DMS 273 (cell line): ENCODE results near the gene HIVEP2.
A peak's percentile ranks its signal among the peaks of the same experiment; 100 is the strongest.

Source experiments
- DNase-seq: peaks from one replicate; lab custom pipeline; 2025; ENCODE audit not compliant: unreplicated experiment; lab: John Stamatoyannopoulos, UW

HIVEP2 gene

DNA sequence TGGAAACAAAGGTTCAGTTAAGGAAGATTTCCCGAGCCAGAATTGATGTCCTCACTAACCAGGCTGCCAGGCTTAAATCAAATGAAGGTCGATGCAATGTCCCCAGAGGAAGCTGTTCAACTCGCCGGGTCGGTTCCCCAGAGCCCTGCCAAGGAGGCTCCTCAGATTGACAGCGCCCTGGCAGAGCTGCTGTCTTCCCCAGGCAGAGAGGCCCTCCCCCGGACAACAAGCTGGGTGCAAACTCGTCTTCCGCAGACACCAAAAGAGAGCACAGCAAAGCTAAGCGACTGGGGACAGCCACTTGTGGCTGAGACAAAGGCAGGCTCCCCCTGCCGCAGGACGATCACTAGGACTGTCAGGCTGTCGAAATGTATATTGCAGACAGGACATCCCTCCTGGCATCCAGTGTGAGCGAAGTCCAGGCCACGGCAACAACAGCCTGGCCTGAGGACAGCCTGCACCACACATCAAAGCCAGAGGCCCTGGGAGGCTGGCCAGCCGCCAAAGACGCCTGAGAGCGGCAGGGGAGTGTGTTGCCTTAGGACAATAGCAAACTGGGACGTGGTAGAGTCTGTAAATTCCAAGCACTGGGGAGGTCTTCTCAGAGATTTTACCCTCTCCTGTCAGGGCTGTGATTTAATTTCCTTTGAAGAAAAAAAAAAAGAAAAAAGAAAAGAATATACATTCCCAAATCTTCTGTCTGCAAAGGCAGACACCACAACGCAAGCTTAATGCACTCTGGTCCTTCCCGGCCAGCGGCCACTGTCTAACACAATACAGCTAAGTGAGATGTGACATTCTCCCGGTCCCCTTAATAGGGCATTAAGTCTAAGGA is 99.1 kb downstream of the HIVEP2 start:
- DNase-seq, result peak; percentile 90

DNA sequence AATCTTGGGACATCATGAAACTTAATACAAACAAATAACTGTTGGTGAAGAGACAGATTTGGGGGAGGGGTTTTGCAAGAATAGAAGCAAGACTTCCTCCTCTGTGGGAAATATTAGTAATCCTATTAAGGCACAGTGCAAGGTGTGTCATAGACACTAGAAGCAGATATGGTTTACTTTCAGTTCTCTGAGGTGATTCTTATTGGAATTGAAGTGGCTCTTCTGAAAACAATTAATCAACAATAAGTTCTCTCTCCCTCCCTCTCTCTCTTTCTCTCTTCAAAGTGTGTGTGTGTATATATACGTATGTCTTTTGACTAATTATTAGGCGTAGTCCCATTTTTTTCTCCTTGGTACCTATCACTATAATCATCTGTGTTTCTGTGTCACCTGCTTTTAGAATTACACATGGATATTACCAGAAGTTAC is 99.8 kb downstream of the HIVEP2 start:
- no peak for DNase-seq

DNA sequence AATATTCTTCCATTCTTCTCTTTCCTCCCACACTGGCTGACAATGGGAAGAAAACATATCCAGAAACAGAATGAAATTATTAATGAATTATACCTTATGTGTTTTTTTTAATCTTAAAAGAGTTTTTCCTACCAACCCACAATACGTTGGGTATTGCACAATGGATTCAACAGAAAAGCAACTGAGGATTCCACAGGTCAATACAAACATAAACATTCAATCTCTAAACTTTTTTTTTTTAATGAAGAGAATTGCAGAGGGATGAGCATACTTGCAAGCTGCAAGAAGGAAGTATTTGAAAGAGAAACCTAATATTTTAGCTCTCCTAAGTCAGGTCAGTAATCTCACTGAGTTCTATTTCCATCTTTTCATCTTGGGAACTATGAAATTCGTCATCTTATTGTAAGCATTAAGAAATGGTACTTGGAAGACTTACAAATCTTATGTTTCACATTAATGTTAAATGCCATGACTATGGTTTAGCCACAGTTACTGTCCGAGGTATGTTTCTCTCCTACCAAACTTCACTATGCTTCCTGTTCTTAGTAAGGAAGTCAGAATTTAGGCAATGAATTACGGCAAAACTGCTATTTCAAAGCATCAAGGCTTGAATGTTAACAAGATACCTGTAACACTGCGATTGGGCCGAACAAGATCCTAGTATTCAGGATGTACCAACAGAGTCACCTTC is 100.8 kb downstream of the HIVEP2 start:
- DNase-seq, result no peak

DNA sequence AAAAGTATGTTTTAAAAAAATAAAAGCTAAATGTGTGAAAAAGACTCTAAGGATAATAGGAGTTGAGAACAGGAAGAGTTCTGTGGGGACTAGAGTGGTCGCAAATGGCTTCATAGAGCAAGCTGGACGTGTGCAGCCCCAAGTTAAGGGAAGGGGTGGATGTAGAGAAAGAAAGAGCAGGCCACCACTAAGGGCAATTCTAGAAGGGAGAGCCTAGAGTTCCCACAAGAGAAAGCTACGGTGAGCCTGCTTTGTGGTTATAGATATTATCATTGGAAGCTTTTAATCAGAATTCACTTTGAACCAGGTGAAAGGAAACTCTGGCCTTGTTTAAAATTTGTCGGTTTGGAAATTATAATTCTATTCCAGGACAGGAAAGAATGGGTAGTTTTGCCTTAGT is 101.6 kb downstream of the HIVEP2 start:
- DNase-seq, result no peak

DNA sequence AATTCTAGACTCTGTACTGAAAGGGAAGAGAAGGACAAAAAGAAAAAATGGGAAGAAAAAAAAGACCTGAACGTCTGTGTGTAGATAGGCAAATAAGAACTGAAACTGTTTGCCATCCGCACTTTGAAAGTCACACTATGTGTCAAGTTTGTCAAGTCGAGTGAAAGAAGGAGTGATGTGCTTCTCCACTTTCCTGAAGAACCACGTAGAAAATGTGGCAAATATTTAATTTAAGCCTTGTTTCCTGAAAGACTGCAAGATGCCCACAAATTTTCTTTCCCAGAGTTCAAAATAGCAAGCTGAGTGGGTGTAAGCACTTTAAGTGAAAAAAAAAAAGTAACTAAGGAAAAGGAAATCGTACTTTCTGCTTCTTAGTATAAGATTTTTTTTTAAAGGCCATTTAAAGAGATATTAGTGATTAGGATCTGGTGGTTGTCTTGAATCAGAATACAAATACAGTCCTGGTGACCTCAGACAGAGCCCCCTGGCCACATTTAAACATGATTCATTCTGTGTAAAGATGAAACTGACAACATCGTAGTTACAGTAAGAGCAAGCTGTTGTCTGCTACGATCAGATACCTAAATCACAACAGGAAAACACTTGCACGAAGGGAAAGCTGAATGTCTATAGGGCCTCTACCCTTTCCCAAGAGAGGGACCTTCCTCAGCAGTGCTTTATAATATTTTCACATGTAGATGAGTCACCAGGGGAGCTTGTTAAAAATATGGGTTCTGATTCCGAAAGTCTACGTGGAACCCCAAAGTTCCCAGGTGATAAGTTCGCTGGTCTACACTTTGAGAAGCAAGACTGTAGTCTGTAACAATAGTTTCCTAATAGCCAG is 102.3 kb downstream of the HIVEP2 start:
- DNase-seq, result no peak

DNA sequence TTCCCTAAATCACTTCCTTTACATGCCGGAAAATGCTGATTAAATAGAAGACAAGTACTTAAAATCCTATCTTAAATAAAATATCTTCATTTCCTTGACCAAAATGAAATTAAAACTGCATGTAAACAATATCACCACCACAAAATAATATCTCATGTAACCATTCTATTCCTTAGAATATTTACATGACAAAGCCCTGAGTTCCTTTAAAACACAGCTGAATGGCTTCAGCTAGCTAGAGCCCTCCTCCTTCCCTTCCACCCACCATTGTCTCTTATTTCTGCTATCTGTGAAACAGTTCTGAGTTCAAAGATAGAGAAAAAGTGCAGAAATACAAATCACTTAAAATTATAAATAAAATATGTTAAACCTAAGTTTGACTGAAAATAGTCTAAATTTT is 103.1 kb downstream of the HIVEP2 start:
- DNase-seq, result no peak

DNA sequence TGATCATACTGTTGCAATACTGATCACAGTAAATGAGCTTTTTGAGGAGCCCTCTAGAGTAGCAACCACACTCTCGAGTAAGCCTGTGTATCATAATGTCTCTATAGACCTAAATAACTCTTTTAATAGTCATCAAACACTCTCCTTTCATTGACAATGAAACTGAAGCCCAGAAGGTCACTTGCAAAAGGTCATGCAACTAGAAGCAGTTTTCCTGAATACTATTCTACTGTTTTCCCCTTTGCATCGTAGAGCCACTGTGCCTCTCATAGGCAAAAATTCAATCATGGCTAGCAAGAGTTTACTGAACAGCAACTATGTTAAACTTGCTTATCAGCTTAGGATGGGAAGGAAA is 105.3 kb downstream of the HIVEP2 start:
- DNase-seq, result no peak

DNA sequence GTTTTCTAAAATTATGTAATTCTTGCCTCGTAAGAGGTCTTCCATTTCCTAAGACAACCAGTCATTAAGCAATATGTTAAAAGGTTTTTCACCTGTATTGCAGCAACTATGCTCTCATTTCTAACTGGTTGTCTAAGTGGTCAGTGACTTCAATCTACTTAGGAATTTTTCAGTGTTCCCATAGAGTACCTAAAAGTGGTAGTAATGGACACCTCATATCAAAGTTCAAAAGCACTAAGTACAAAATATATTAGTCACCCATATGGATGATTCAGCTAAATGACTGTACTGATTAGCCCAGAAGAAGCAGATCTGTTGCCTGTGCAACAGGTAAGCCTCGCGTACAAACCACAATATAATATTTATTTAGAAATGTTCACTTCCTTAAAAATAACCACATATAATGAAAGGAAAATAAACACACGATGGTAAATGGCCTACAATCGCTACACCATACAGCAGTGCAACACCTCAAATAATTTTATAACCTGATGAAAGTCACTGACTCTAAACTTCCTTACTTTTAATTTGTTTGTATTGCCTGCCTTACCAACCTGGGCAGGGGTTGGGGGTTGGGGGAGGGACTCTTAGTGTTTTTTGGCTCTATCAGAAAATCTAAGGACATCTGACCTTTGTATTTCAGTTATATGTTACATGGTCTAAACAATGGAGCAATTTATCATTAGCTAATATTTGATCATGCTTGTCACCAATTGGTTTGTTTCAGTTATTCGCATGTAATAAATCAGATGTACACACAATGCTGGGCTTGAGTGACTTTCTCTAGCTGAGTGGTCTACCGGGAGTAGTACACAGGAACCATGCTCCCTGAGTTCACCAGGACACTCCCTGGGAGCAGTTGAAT is 105.9 kb downstream of the HIVEP2 start:
- DNase-seq, result no peak

DNA sequence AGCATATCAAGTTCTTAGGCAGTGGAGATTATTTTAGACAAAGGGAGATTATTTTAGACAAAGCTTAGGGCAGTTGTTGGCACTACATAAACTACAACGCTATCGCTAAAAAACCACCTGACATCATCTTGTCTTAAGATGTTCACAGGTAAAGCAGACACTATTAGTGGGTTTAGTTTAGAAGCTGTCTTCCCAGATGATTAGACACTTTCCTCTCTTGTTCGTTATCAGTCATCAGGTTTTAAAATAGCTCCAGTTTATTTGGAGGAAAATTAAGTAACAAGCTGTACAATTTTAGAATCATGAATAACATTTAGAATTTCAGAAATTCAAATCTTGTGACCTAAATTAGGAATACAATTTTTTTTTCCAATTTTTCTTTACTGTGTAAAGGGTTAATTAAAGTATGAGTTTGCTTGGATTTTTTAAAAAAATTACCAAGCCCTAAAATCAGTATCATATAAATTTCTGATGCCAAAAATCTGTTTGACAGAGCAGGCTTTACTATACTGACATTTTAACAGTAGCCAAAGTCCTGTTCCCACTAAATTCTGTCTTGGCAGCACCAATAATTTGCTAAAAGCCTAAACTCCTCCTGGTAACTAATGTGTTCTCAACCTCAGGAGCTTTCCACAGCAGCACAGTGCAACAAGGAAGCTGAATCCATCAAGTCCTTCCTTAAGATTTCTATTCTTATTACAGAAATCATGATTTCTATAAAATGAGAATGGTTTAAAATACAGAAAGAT is 109.0 kb downstream of the HIVEP2 start:
- no peak for DNase-seq

DNA sequence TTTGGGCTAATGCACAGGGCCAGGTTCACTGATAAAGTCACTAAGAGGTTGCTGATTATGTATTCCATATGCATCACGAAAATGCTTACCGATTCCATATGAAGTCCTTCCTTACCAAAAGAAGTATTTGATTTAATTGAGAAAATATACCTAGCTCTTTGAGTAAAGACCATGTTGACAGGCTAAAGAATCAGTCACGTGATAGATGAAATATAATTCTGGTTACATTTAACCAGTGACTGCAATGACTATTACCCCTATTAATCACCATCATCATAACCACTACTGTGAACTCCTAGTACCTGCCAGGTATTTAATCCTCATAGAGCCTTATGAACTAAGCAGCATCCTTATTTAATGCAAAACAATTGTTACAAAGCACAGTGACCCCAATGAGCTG is 110.1 kb downstream of the HIVEP2 start:
- DNase-seq, result no peak

DNA sequence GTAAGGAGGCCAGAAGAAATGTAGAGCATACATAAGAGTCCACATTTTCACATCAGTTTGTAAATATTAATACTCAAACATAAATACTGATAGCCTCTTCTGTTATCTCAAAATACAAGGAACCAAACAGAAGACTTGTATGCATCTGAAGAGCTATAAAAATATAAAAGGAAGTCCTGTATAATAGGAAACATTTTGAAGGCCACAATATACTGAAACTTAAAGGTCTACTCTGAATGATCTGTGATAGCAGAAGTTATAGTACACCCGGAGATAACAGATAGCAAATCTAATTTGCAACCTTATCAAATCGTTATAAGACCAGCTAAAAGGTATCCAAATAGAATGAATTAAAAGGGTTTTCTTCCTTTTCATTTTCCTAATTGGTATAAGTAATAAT is 111.2 kb downstream of the HIVEP2 start:
- no peak for DNase-seq

DNA sequence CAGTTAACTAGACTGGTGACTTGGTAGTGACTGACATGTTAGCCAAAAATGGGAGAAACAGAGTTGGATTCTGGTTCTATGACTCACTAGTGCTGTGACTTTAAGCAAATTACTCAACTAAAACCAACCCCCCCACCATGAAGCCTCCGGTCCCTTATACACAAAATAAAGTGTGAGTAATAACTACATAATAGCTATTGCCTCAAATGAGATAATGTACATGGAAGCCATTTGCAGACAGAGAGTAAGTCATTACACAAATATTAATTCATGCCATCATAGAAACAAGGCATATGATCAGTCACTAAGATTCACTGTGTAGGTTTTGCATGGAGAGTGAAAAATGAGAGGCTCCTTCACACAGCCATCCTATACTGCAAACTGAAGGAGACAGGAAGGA is 111.9 kb downstream of the HIVEP2 start:
- DNase-seq, result no peak

DNA sequence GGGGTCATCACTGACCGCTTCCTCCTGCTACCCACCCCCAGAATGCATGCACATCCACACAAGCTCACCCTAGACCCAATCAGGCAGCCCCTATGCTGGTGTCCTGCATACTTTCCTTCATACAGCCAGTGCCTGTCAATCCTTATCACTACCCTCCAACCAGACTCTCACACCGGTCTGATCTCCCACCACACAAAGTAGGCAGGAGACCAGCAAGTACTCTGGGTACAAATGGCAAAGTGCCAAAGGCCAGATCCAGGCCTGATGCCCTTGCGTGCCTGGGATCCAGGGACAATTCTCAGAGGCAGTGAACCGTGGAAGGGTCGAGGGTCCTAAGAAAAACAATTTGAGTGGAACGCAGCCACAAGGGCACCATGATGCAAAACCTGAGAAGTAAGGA is 114.2 kb downstream of the HIVEP2 start:
- DNase-seq, result no peak

DNA sequence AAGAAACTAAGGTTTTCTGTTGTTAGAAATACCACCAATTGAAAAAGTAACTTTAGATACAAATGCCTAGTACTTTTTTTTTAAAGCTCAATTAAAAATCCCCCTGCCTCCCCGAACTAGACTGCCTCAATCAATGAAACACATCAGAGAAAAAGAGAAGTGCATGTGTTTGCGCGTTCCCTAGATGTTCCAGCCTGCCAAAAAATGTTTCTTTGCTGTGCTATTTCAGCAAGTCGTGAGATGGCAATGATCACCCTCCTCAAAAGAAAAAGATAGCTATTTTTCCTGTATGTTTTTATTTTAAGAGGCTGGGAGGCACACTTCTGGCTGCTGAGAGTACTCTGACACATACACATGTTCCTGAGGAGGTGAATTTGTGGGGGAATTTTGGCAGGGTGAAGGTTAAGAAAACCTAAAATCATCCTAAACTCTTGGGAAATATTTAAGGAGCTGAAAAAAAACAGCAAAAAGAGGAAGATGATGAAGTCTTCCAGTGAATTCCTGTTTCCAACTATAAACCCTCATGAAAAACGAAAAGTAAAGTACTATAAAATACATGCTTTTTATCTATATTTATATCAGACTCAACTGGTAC is 114.8 kb downstream of the HIVEP2 start:
- DNase-seq, result no peak

DNA sequence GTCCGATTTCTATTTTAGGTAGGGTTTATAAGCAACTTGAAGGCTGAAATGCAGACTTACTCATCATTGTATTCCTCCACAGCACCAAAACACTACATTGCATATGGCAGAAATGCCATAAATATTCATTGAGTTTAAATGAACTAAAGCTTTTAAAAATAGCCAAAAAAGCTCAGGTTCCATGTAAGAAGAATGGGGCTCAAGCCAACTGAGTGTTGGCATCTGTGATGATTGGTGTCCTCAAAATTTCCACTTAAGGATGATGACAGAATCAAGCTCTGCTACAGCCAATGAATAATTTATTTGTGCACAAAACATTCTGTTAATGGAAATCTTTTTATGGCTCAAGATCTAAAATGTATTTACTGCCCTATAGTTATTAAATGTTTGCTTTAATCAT is 115.4 kb downstream of the HIVEP2 start:
- DNase-seq, result peak; percentile 19

DNA sequence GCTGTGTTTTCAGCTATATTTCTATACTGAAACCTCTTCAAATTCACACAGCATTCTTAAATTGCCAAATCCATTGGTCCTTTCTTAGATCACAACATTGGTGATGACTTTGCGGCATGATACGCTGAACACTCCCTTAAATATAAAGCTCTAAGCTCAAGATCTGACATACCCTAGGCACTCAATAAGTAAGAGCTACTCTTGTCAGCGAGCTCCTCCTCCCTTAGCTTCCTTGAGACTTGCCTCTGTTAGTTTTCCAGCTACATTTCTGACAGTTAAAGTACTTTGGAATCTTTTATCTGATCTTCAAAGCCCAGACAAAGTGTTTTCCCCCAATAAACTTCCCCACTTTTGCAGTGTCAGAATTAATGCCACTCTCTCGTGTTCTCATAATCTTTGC is 117.0 kb downstream of the HIVEP2 start:
- no peak for DNase-seq

DNA sequence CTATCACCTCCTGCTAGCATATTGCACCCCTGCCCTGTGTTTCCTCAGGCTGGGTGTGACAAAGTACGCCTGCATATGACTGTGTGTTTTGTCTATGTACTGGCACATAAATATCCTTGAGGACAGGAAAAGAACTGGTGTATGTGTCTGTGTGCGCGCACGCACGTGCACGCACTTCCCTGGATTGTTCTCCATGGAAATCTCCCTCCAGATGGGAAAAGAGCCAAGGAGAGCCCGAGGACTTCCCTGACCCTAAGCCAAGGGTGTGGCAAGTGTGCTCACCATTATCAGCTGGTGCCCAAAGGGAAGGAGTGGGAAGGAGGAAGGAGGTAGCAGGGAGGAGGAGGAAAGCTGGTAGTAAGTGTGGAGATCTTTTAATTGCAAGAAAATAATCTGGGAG is 117.6 kb downstream of the HIVEP2 start:
- DNase-seq, result no peak

DNA sequence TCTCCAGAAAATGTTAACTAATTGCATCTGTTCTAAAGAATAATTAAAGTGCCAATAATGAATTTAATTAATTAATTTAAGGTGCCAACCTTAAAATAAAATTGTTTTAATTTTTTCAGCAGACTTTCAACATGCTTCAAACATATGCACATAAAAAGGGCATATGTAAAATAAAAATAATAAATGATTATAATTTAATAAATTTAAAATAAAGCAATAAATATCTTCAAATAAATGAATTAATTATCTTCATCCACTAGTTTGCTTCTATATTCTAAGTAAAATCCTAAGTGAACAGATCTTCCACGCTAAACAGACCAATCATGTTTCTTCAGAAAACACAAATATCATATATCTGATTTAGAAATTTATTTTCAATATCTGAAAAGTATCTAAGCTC is 119.2 kb downstream of the HIVEP2 start:
- no peak for DNase-seq

DNA sequence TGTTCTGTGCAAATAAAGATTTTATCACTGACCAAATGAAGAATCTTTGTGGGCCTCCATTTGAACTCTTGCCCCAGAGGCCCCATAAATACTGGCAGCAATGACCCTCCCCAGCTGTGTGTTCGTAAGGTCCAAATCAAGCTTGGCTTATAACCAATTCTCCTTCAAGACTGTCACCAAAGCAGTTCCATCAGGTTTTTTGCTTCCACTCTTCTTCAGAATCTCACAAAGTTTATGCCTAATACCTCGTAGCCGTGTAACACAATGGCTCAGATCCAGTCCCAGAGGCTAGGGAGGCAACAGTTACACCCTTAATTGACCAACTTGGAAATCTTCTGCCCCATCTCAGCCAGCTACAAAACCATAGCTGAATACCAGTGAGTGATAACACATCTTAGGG is 120.5 kb downstream of the HIVEP2 start:
- DNase-seq, result peak; percentile 22
